ENCODE data around the gene SNX20.

The SNX20 gene

GRCh38 chr16:50712956-50713355, 31.8 kb upstream of the SNX20 start:
- Histone ChIP-seq H3K4me3 (ENCODE audit: low read depth, low read length) (no peak overlapping the region), H3K27me3 (ENCODE audit: control insufficient read depth, insufficient read depth, low read length) (no peaks in the 10 kb centered on the region), H3K9me3 (ENCODE audit: control insufficient read depth, insufficient read depth, low read length) (no peaks in the 10 kb centered on the region), H3K4me1 (ENCODE audit: control insufficient read depth, insufficient read depth, low read length) (no peaks in the 10 kb centered on the region), H3K9ac (ENCODE audit: low read depth, low read length) (no peak overlapping the region), H3K36me3 (ENCODE audit: control insufficient read depth, insufficient read depth, low read length) (no peaks in the 10 kb centered on the region)

GRCh38 chr16:50712560-50712898, 31.4 kb upstream of the SNX20 start:
- no peak overlapping the region for H3K9ac ChIP-seq (ENCODE audit: low read depth, low read length)
- no peaks in the 10 kb centered on the region for H3K4me1 ChIP-seq (ENCODE audit: control insufficient read depth, insufficient read depth, low read length)
- no peak overlapping the region for H3K4me3 ChIP-seq (ENCODE audit: low read depth, low read length)
- no peaks in the 10 kb centered on the region for H3K9me3 ChIP-seq (ENCODE audit: control insufficient read depth, insufficient read depth, low read length)
- H3K36me3 ChIP-seq (ENCODE audit: control insufficient read depth, insufficient read depth, low read length), result no peaks in the 10 kb centered on the region
- no peaks in the 10 kb centered on the region for H3K27me3 ChIP-seq (ENCODE audit: control insufficient read depth, insufficient read depth, low read length)

- Histone ChIP-seq H3K27me3 (ENCODE audit: control insufficient read depth, insufficient read depth, low read length) (no peaks in the 10 kb centered on the region), H3K9me3 (ENCODE audit: control insufficient read depth, insufficient read depth, low read length) (no peaks in the 10 kb centered on the region), H3K36me3 (ENCODE audit: control insufficient read depth, insufficient read depth, low read length) (no peaks in the 10 kb centered on the region), H3K4me3 (ENCODE audit: low read depth, low read length) (no peak overlapping the region), H3K4me1 (ENCODE audit: control insufficient read depth, insufficient read depth, low read length) (no peaks in the 10 kb centered on the region), H3K9ac (ENCODE audit: low read depth, low read length) (no peak overlapping the region)
Measured at GRCh38 chr16:50711862-50712559, 30.9 kb upstream of the SNX20 start.

GRCh38 chr16:50711040-50711439, 29.9 kb upstream of the SNX20 start:
- Histone ChIP-seq H3K36me3 (ENCODE audit: control insufficient read depth, insufficient read depth, low read length) (no peaks in the 10 kb centered on the region), H3K4me3 (ENCODE audit: low read depth, low read length) (no peak overlapping the region), H3K4me1 (ENCODE audit: control insufficient read depth, insufficient read depth, low read length) (no peaks in the 10 kb centered on the region), H3K27me3 (ENCODE audit: control insufficient read depth, insufficient read depth, low read length) (no peaks in the 10 kb centered on the region), H3K9ac (ENCODE audit: low read depth, low read length) (no peak overlapping the region), H3K9me3 (ENCODE audit: control insufficient read depth, insufficient read depth, low read length) (no peaks in the 10 kb centered on the region)

- no peaks in the 10 kb centered on the region for H3K27me3 ChIP-seq (ENCODE audit: control insufficient read depth, insufficient read depth, low read length)
- no peaks in the 10 kb centered on the region for H3K4me1 ChIP-seq (ENCODE audit: control insufficient read depth, insufficient read depth, low read length)
- H3K9me3 ChIP-seq (ENCODE audit: control insufficient read depth, insufficient read depth, low read length), result no peaks in the 10 kb centered on the region
- no peak overlapping the region for H3K4me3 ChIP-seq (ENCODE audit: low read depth, low read length)
- H3K9ac ChIP-seq (ENCODE audit: low read depth, low read length), result no peak overlapping the region
- H3K36me3 ChIP-seq (ENCODE audit: control insufficient read depth, insufficient read depth, low read length), result no peaks in the 10 kb centered on the region
Measured at GRCh38 chr16:50709980-50710379, 28.9 kb upstream of the SNX20 start.

GRCh38 chr16:50709061-50709684, 28.1 kb upstream of the SNX20 start:
- Histone ChIP-seq H3K4me3 (ENCODE audit: low read depth, low read length) (no peak overlapping the region), H3K9ac (ENCODE audit: low read depth, low read length) (no peak overlapping the region), H3K36me3 (ENCODE audit: control insufficient read depth, insufficient read depth, low read length) (no peaks in the 10 kb centered on the region), H3K27me3 (ENCODE audit: control insufficient read depth, insufficient read depth, low read length) (no peaks in the 10 kb centered on the region), H3K9me3 (ENCODE audit: control insufficient read depth, insufficient read depth, low read length) (peaks cover 3% of the 10 kb centered on the region), H3K4me1 (ENCODE audit: control insufficient read depth, insufficient read depth, low read length) (no peaks in the 10 kb centered on the region)

- H3K4me1 ChIP-seq (ENCODE audit: control insufficient read depth, insufficient read depth, low read length), result no peaks in the 10 kb centered on the region
- H3K9ac ChIP-seq (ENCODE audit: low read depth, low read length), result no peak overlapping the region
- peaks cover 7% of the 10 kb centered on the region for H3K9me3 ChIP-seq (ENCODE audit: control insufficient read depth, insufficient read depth, low read length)
- H3K27me3 ChIP-seq (ENCODE audit: control insufficient read depth, insufficient read depth, low read length), result no peaks in the 10 kb centered on the region
- no peaks in the 10 kb centered on the region for H3K36me3 ChIP-seq (ENCODE audit: control insufficient read depth, insufficient read depth, low read length)
- H3K4me3 ChIP-seq (ENCODE audit: low read depth, low read length), result no peak overlapping the region
Measured at GRCh38 chr16:50708373-50709060, 27.4 kb upstream of the SNX20 start.

- Histone ChIP-seq H3K36me3 (ENCODE audit: control insufficient read depth, insufficient read depth, low read length) (no peaks in the 10 kb centered on the region), H3K9me3 (ENCODE audit: control insufficient read depth, insufficient read depth, low read length) (peaks cover 7% of the 10 kb centered on the region), H3K4me3 (ENCODE audit: low read depth, low read length) (no peak overlapping the region), H3K4me1 (ENCODE audit: control insufficient read depth, insufficient read depth, low read length) (no peaks in the 10 kb centered on the region), H3K27me3 (ENCODE audit: control insufficient read depth, insufficient read depth, low read length) (no peaks in the 10 kb centered on the region), H3K9ac (ENCODE audit: low read depth, low read length) (no peak overlapping the region)
Measured at GRCh38 chr16:50706250-50706649, 25.1 kb upstream of the SNX20 start.

GRCh38 chr16:50705436-50706110, 24.5 kb upstream of the SNX20 start:
- H3K9ac ChIP-seq (ENCODE audit: low read depth, low read length), result no peak overlapping the region
- H3K4me3 ChIP-seq (ENCODE audit: low read depth, low read length), result no peak overlapping the region
- no peaks in the 10 kb centered on the region for H3K4me1 ChIP-seq (ENCODE audit: control insufficient read depth, insufficient read depth, low read length)
- H3K27me3 ChIP-seq (ENCODE audit: control insufficient read depth, insufficient read depth, low read length), result no peaks in the 10 kb centered on the region
- H3K9me3 ChIP-seq (ENCODE audit: control insufficient read depth, insufficient read depth, low read length), result peaks cover 7% of the 10 kb centered on the region
- no peaks in the 10 kb centered on the region for H3K36me3 ChIP-seq (ENCODE audit: control insufficient read depth, insufficient read depth, low read length)

- Histone ChIP-seq H3K27me3 (ENCODE audit: control insufficient read depth, insufficient read depth, low read length) (no peaks in the 10 kb centered on the region), H3K4me1 (ENCODE audit: control insufficient read depth, insufficient read depth, low read length) (no peaks in the 10 kb centered on the region), H3K4me3 (ENCODE audit: low read depth, low read length) (no peak overlapping the region), H3K36me3 (ENCODE audit: control insufficient read depth, insufficient read depth, low read length) (no peaks in the 10 kb centered on the region), H3K9ac (ENCODE audit: low read depth, low read length) (no peak overlapping the region), H3K9me3 (ENCODE audit: control insufficient read depth, insufficient read depth, low read length) (peaks cover 7% of the 10 kb centered on the region)
Measured at GRCh38 chr16:50704245-50704644, 23.1 kb upstream of the SNX20 start.

- no peaks in the 10 kb centered on the region for H3K4me1 ChIP-seq (ENCODE audit: control insufficient read depth, insufficient read depth, low read length)
- no peak overlapping the region for H3K4me3 ChIP-seq (ENCODE audit: low read depth, low read length)
- H3K9ac ChIP-seq (ENCODE audit: low read depth, low read length), result no peak overlapping the region
- no peaks in the 10 kb centered on the region for H3K36me3 ChIP-seq (ENCODE audit: control insufficient read depth, insufficient read depth, low read length)
- H3K9me3 ChIP-seq (ENCODE audit: control insufficient read depth, insufficient read depth, low read length), result peaks cover 7% of the 10 kb centered on the region
- no peaks in the 10 kb centered on the region for H3K27me3 ChIP-seq (ENCODE audit: control insufficient read depth, insufficient read depth, low read length)
Measured at GRCh38 chr16:50702725-50703124, 21.6 kb upstream of the SNX20 start.

Measured in iPS-15b (cell line).